ENCODE results near the gene KRTAP9-3. TPM values are rescaled to one million over a fixed set of nuclear protein-coding genes. Genes with fewer than 3 reads are reported as not detected.
"Not testable (repeated sequence)": the region's sequence is repeated elsewhere in the genome, so short reads cannot be mapped to it uniquely, and the experiment has no call there.

Gene KRTAP9-3
- total RNA-seq, 1 experiment from 2014 or later = not detected

- CTCF ChIA-PET; H2AFZ ChIP-seq (ENCODE audit: low read depth, low read length, poor library complexity, severe bottlenecking); H3K9ac ChIP-seq (ENCODE audit: low read length); H3K4me1 ChIP-seq (ENCODE audit: control insufficient read depth in 1 of 2, insufficient read depth in 2 of 2, low read length in 2 of 2); H3K9me2 ChIP-seq (ENCODE audit: insufficient read depth); H3K36me3 ChIP-seq (ENCODE audit: control insufficient read depth in 1 of 2, insufficient read depth in 2 of 2, low read length in 2 of 2); BruUV-seq (replicated peaks); H3K27me3 ChIP-seq (ENCODE audit: insufficient read depth, low read length); DNase-seq (ENCODE audit: low read depth, low spot score); RAD21 ChIA-PET (ENCODE audit: low non-redundant PET in 1 of 2, low total read pairs in 2 of 2, uncharacterized antibody in 2 of 2, unreplicated experiment in 2 of 2); H3K79me2 ChIP-seq (ENCODE audit: insufficient read depth, low read length); H3K27ac ChIP-seq (ENCODE audit: low read depth, low read length); POLR2A ChIA-PET; ATAC-seq; intact Hi-C loops (cut with micrococcal nuclease); H4K20me1 ChIP-seq (ENCODE audit: insufficient read depth); H3K4me2 ChIP-seq (ENCODE audit: low read length); H3K4me3 ChIP-seq (replicated peaks in 1 of 2; ENCODE audit: low read depth in 1 of 2, low read length in 2 of 2); H3K9me3 ChIP-seq (ENCODE audit: control insufficient read depth in 1 of 2, insufficient read depth in 1 of 2, low read depth in 1 of 2, low read length in 2 of 2): not testable (repeated sequence)
These were observed 14.9 kb downstream of the KRTAP9-3 start for GRCh38 chr17:41246995-41247787.

- BruUV-seq (replicated peaks); DNase-seq (ENCODE audit: low read depth, low spot score); H3K36me3 ChIP-seq (ENCODE audit: control insufficient read depth in 1 of 2, insufficient read depth in 2 of 2, low read length in 2 of 2); RAD21 ChIA-PET (ENCODE audit: low non-redundant PET in 1 of 2, low total read pairs in 2 of 2, uncharacterized antibody in 2 of 2, unreplicated experiment in 2 of 2); H3K4me1 ChIP-seq (ENCODE audit: control insufficient read depth in 1 of 2, insufficient read depth in 2 of 2, low read length in 2 of 2); H3K9ac ChIP-seq (ENCODE audit: low read length); H3K27me3 ChIP-seq (ENCODE audit: insufficient read depth, low read length); H3K9me2 ChIP-seq (ENCODE audit: insufficient read depth); H3K4me3 ChIP-seq (replicated peaks in 1 of 2; ENCODE audit: low read depth in 1 of 2, low read length in 2 of 2); H3K9me3 ChIP-seq (ENCODE audit: control insufficient read depth in 1 of 2, insufficient read depth in 1 of 2, low read depth in 1 of 2, low read length in 2 of 2); POLR2A ChIA-PET; H3K27ac ChIP-seq (ENCODE audit: low read depth, low read length); H2AFZ ChIP-seq (ENCODE audit: low read depth, low read length, poor library complexity, severe bottlenecking); H3K79me2 ChIP-seq (ENCODE audit: insufficient read depth, low read length); H4K20me1 ChIP-seq (ENCODE audit: insufficient read depth); ATAC-seq; intact Hi-C loops (cut with micrococcal nuclease); H3K4me2 ChIP-seq (ENCODE audit: low read length); CTCF ChIA-PET: not testable (repeated sequence)
These were observed 17.5 kb downstream of the KRTAP9-3 start, which contains the start of gene KRTAP9-4 for GRCh38 chr17:41249637-41250240. KRTAP9-4 (plus strand) TSS chr17:41249687; CDS start chr17:41249721, 34 bp downstream.

GRCh38 chr17:41251261-41251660 is 19.0 kb downstream of the KRTAP9-3 start:
- no peak overlapping the region for H3K27ac ChIP-seq (ENCODE audit: low read depth, low read length)
- H3K9me3 ChIP-seq (ENCODE audit: control insufficient read depth in 1 of 2, insufficient read depth in 1 of 2, low read depth in 1 of 2, low read length in 2 of 2) = no peaks in the 10 kb centered on the region
- BruUV-seq (replicated peaks) = no TSS peak
- no peaks in the 10 kb centered on the region for H4K20me1 ChIP-seq (ENCODE audit: insufficient read depth)
- H2AFZ ChIP-seq (ENCODE audit: low read depth, low read length, poor library complexity, severe bottlenecking) = no peak overlapping the region
- no peaks in the 10 kb centered on the region for H3K4me1 ChIP-seq (ENCODE audit: control insufficient read depth in 1 of 2, insufficient read depth in 2 of 2, low read length in 2 of 2)
- no peak overlapping the region for H3K9ac ChIP-seq (ENCODE audit: low read length)
- no peaks in the 10 kb centered on the region for H3K36me3 ChIP-seq (ENCODE audit: control insufficient read depth in 1 of 2, insufficient read depth in 2 of 2, low read length in 2 of 2)
- ChIA-PET RAD21 (ENCODE audit: low non-redundant PET in 1 of 2, low total read pairs in 2 of 2, uncharacterized antibody in 2 of 2, unreplicated experiment in 2 of 2) (no interaction called here), POLR2A (no interaction called here), CTCF (no interaction called here)
- no peaks in the 10 kb centered on the region for H3K27me3 ChIP-seq (ENCODE audit: insufficient read depth, low read length)
- no peak overlapping the region for H3K4me3 ChIP-seq (replicated peaks in 1 of 2; ENCODE audit: low read depth in 1 of 2, low read length in 2 of 2)
- H3K4me2 ChIP-seq (ENCODE audit: low read length) = no peak overlapping the region
- no peaks in the 10 kb centered on the region for H3K9me2 ChIP-seq (ENCODE audit: insufficient read depth)
- ATAC-seq (no peak), DNase-seq (ENCODE audit: low read depth, low spot score) (no peak)
- intact Hi-C loops (cut with micrococcal nuclease) = no loop called here
- no peaks in the 10 kb centered on the region for H3K79me2 ChIP-seq (ENCODE audit: insufficient read depth, low read length)
- TF ChIP-seq EZH2 (IDR thresholded peaks at IDR 0.05) (no peak), EZH2phosphoT487 (IDR thresholded peaks at IDR 0.05; ENCODE audit: borderline replicate concordance) (no peak), REST (IDR thresholded peaks at IDR 0.05; ENCODE audit: low read depth) (no peak), SIN3A (IDR thresholded peaks at IDR 0.05; ENCODE audit: low read depth) (no peak), CTCF (IDR thresholded peaks at IDR 0.05 in 2 of 3, conservative IDR thresholded peaks at IDR 0.05 in 1 of 3; ENCODE audit: borderline replicate concordance in 1 of 3, insufficient read depth in 1 of 3, low read depth in 2 of 3, low read length in 2 of 3) (no peak), JUND (IDR thresholded peaks at IDR 0.05) (no peak)
